SIG-M5 (cell line): ENCODE results near the gene COG2.
"Not testable (repeated sequence)": the region's sequence is repeated elsewhere in the genome, so short reads cannot be mapped to it uniquely, and the experiment has no call there.

Experiments
- DNase-seq: peaks from one replicate; lab custom pipeline; 2025; lab: John Stamatoyannopoulos, UW

Gene COG2

GRCh38 chr1:230715510-230715909, 73.2 kb downstream of the COG2 start:
- DNase-seq, result no peak

GRCh38 chr1:230716453-230716852, 74.2 kb downstream of the COG2 start:
- DNase-seq, result not testable (repeated sequence)

- no peak for DNase-seq
These were observed 75.0 kb downstream of the COG2 start for GRCh38 chr1:230717251-230717650.

GRCh38 chr1:230721849-230722522, 79.7 kb downstream of the COG2 start:
- not testable (repeated sequence) for DNase-seq

- no peak for DNase-seq
These were observed 83.2 kb downstream of the COG2 start for GRCh38 chr1:230725256-230726012.

- DNase-seq, result no peak
These were observed 86.6 kb downstream of the COG2 start for GRCh38 chr1:230728710-230729392.

- DNase-seq, result no peak
These were observed 88.7 kb downstream of the COG2 start for GRCh38 chr1:230730977-230731376.

GRCh38 chr1:230735447-230735846, 93.2 kb downstream of the COG2 start:
- no peak for DNase-seq

GRCh38 chr1:230737622-230738262, 95.5 kb downstream of the COG2 start:
- no peak for DNase-seq

- DNase-seq, result no peak
These were observed 97.4 kb downstream of the COG2 start for GRCh38 chr1:230739564-230740290.
